Endothelial cell of umbilical vein (primary cell): ENCODE measurements around the gene SCLY. TPM values are rescaled to one million over a fixed set of nuclear protein-coding genes. Genes with fewer than 3 reads are reported as not detected.

Source experiments
- BruUV-seq: library from RNA; stranded (reverse); fragments of 400-500 nt; replicated peaks from 2 replicates; lab custom pipeline; 2021; lab: Mats Ljungman, UMichigan
- CTCF ChIA-PET: fragments of 300-600, 350-600 bp; sonication (Branson Sonifier 250); formaldehyde crosslinking; loops from one replicate; lab custom pipeline; 2021; ENCODE audit warnings: antibody characterized with exemption, inconsistent platforms; lab: Charles Lee
- POLR2A ChIA-PET: fragments of 300-600, 350-600 bp; sonication (Branson Sonifier 250); formaldehyde crosslinking; loops from one replicate; lab custom pipeline; 2021; ENCODE audit warnings: antibody characterized with exemption, inconsistent platforms; lab: Charles Lee
- DNase-seq: peaks from one replicate; pipeline ENCODE4 v3.0.0-alpha.2; 2011; ENCODE audit warnings: low read depth, low spot score
- FAIRE-seq: peaks from 2 replicates; lab custom pipeline; 2011; peaks lifted over from hg19 to GRCh38; lab: Jason Lieb, UNC
- H2AFZ ChIP-seq: 2 replicates; pipeline ENCODE4 v1.6.0; 2012; ENCODE audit warnings: low read depth, low read length, control low read depth, inconsistent platforms
- H3K27ac ChIP-seq: 2 replicates; pipeline ENCODE4 v1.5.1; 2011; ENCODE audit warnings: low read depth, mild to moderate bottlenecking, control low read depth, low read length, moderate library complexity; ENCODE audit not compliant: insufficient read depth
- H3K27me3 ChIP-seq, 2 experiments: 2 replicates each; pipeline versions ENCODE4 v1.6.0 to v1.6.1; 2011; ENCODE audit warnings: low read length in 2 of 2, mixed read lengths in 1 of 2; ENCODE audit not compliant: control insufficient read depth in 2 of 2, insufficient read depth in 2 of 2
- H3K36me3 ChIP-seq, 2 experiments: 2 replicates in 1 of 2; 3 replicates in 1 of 2; pipeline ENCODE4 v1.5.1; 2011; ENCODE audit warnings: low read length in 2 of 2, mild to moderate bottlenecking in 1 of 2, moderate library complexity in 1 of 2; ENCODE audit not compliant: control insufficient read depth in 2 of 2, insufficient read depth in 2 of 2; ENCODE audit errors: extremely low read depth in 1 of 2
- H3K4me1 ChIP-seq: 3 replicates; pipeline ENCODE4 v1.5.1; 2011; ENCODE audit warnings: mild to moderate bottlenecking, low read length; ENCODE audit not compliant: control insufficient read depth, insufficient read depth; ENCODE audit errors: extremely low read depth
- H3K4me2 ChIP-seq: 2 replicates; pipeline ENCODE4 v1.6.1; 2011; ENCODE audit warnings: low read length, control low read depth, mixed read lengths; ENCODE audit not compliant: insufficient read depth
- H3K4me3 ChIP-seq, 3 experiments: fragments of 200-600 bp in 1 of 3; sonication (generic), shearing (Covaris generic) in 1 of 3; replicated peaks in 1 of 3; 2 replicates each; pipeline ENCODE4 v1.5.1; 2011 to 2016; ENCODE audit warnings: control low read depth in 3 of 3, low read length in 3 of 3, mild to moderate bottlenecking in 2 of 3, inconsistent platforms in 1 of 3, low read depth in 1 of 3, moderate library complexity in 1 of 3; ENCODE audit not compliant: insufficient read depth in 1 of 3
- H3K79me2 ChIP-seq: 2 replicates; pipeline ENCODE4 v1.6.0; 2012; ENCODE audit warnings: low read length, inconsistent platforms; ENCODE audit not compliant: control insufficient read depth, insufficient read depth
- H3K9ac ChIP-seq: replicated peaks from 2 replicates; pipeline ENCODE3; 2011; ENCODE audit warnings: low read length, control low read depth; ENCODE audit not compliant: insufficient read depth; ENCODE audit errors: extremely low read depth
- H3K9me1 ChIP-seq: replicated peaks from 3 replicates; pipeline ENCODE4 v1.6.0; 2011; ENCODE audit warnings: mild to moderate bottlenecking, low read length; ENCODE audit not compliant: control insufficient read depth, insufficient read depth; ENCODE audit errors: extremely low read depth
- H3K9me3 ChIP-seq: replicated peaks from 2 replicates; pipeline ENCODE4 v1.5.1; 2012; ENCODE audit warnings: low read length, inconsistent platforms; ENCODE audit not compliant: control insufficient read depth, insufficient read depth
- H4K20me1 ChIP-seq: replicated peaks from 2 replicates; pipeline ENCODE3; 2011; ENCODE audit warnings: mild to moderate bottlenecking, low read length; ENCODE audit not compliant: control insufficient read depth, insufficient read depth; ENCODE audit errors: extremely low read depth
- EZH2 ChIP-seq: IDR thresholded peaks from 2 replicates; pipeline ENCODE4 v1.6.1; 2012; ENCODE audit warnings: borderline replicate concordance, low read depth, mild to moderate bottlenecking, moderate library complexity, low read length, inconsistent platforms; ENCODE audit not compliant: severe bottlenecking
- FOS ChIP-seq: IDR thresholded peaks from 2 replicates; pipeline ENCODE4 v1.6.1; 2011; ENCODE audit warnings: mild to moderate bottlenecking, low read length, moderate library complexity, borderline replicate concordance; ENCODE audit not compliant: insufficient read depth
- GATA2 ChIP-seq: IDR thresholded peaks from 2 replicates; pipeline ENCODE4 v1.7.0; 2011; ENCODE audit warnings: low read depth, mild to moderate bottlenecking, moderate library complexity, mixed read lengths, low read length; ENCODE audit not compliant: insufficient read length, insufficient read depth
- JUN ChIP-seq: IDR thresholded peaks from 2 replicates; pipeline ENCODE4 v1.6.1; 2011; ENCODE audit warnings: borderline replicate concordance, low read depth; ENCODE audit not compliant: insufficient read length, insufficient read depth
- MYC ChIP-seq: IDR thresholded peaks from one replicate; pipeline ENCODE4 v1.6.1; 2011; ENCODE audit warnings: mild to moderate bottlenecking, low read depth, low read length
- POLR2A ChIP-seq: IDR thresholded peaks from 2 replicates; pipeline ENCODE4 v1.6.1; 2012; ENCODE audit warnings: low read depth, mild to moderate bottlenecking, control low read depth, low read length
- POLR2AphosphoS5 ChIP-seq: IDR thresholded peaks from 2 replicates; pipeline ENCODE4 v1.6.1; 2012; ENCODE audit warnings: low read depth, mild to moderate bottlenecking, control low read depth, low read length, moderate library complexity; ENCODE audit not compliant: insufficient read depth
- dilution Hi-C: fragments of 300-500 bp; cut with MboI; formaldehyde crosslinking; loops from one replicate; pipeline ENCODE4 v1.15.0; 2019; ENCODE audit warnings: low sequenced_read_pairs; ENCODE audit not compliant: extremely low pct_ligation_motif_present
- intact Hi-C: fragments of 100-400 bp; cut with micrococcal nuclease; formaldehyde crosslinking; loops from one replicate; pipeline ENCODE4 v1.10.0; 2022
- polyA plus RNA-seq, 4 experiments: library from polyadenylated mRNA; depleted of rRNA in 3 of 4; stranded (reverse) in 3 of 4; unstranded in 1 of 4; fragments of >200 nt; gene quantifications; 2 replicates each; pipeline versions ENCODE4 v1.2.1 to v1.2.3, GENCODE V29; 2011 to 2012; ENCODE audit warnings: missing spikeins in 1 of 4
- total RNA-seq: library from RNA; stranded (reverse); gene quantifications from 2 replicates; pipeline ENCODE4 v1.2.3, GENCODE V29; 2021
- TF ChIP-seq, protein P1 (sequence below): IDR thresholded peaks from 2 replicates; pipeline ENCODE4 v1.6.1; 2011; ENCODE audit not compliant: insufficient read depth, insufficient read length
- TF ChIP-seq, protein P2 (sequence below), 2 donors: IDR thresholded peaks; 1 replicate in 1 of 2; 2 replicates in 1 of 2; pipeline ENCODE4 v1.5.1; 2011; ENCODE audit warnings: low read length in 2 of 2, mild to moderate bottlenecking in 2 of 2, moderate library complexity in 2 of 2, control low read depth in 1 of 2, inconsistent platforms in 1 of 2, low read depth in 1 of 2; ENCODE audit not compliant: insufficient read depth in 1 of 2; ENCODE audit errors: extremely low read depth in 1 of 2

SCLY gene
- total and polyA plus RNA-seq, 2 donors (not counting 3 experiments of a cell fraction or from before 2014, with no cell fraction given) = 22.6 to 32.7 TPM

DNA sequence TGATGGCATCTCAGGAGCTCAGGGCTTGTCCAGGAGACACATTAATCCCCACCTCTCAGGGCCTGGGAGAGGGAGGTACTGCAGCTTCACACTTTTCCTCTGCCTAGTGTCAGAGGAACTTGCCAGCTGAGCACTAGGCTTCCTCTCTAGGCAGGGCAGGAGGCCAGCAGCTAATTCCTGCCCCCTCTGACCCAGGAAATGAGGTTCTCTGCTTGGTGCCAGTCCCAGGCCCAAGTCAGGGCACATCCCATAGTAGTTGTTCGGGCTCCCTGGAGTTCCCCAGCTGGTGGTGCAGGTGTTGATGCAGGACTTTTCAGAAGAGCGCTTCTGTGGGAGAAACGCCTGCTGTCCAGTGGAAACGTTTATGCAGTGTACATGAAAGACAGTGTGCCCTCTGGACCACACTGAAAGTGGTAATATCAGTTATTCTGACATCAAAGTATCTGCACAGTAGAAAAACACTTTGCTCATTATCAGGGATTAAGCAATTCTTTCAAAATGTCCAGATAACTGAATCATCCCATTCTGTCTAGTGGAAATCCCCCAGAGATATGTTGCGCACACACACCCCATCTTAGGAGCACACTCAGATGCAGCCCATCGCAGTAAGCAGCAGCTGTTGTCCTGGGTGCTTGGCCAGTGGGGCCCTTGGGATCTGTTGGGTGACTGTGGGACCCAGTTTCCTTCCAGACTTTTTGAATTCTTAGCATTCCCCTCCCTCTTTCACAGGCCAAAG, 17.8 kb upstream of the SCLY start:
- Histone ChIP-seq H3K9ac (no peak overlapping the region), H3K4me1 (no peaks in the 10 kb centered on the region), H3K4me2 (no peak overlapping the region), H2AFZ (no peak overlapping the region), H3K36me3 (peaks cover 0 to 17% of the 10 kb centered on the region in 2 experiments), H3K4me3 (no peak overlapping the region), H4K20me1 (no peaks in the 10 kb centered on the region), H3K9me3 (no peaks in the 10 kb centered on the region), H3K27ac (no peak overlapping the region), H3K27me3 (no peaks in the 10 kb centered on the region), H3K9me1 (no peaks in the 10 kb centered on the region), H3K79me2 (no peaks in the 10 kb centered on the region)
- ChIA-PET POLR2A (no interaction called here), CTCF (interaction anchor here (0.9 kb wide), 1 partner anchor 220 kb away, joined by 3 read pairs; no protein-coding TSS in a partner anchor)
- no TSS peak for BruUV-seq
- intact Hi-C loops = no loop called here
- DNase-seq (peak; percentile 20), FAIRE-seq (no peak)
- TF ChIP-seq, protein P1, sequence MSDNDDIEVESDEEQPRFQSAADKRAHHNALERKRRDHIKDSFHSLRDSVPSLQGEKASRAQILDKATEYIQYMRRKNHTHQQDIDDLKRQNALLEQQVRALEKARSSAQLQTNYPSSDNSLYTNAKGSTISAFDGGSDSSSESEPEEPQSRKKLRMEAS = no peak
- TF ChIP-seq GATA2 (no peak), EZH2 (no peak), MYC (no peak), POLR2A (no peak), FOS (no peak), POLR2AphosphoS5 (no peak), JUN (no peak)
- TF ChIP-seq, protein P2, sequence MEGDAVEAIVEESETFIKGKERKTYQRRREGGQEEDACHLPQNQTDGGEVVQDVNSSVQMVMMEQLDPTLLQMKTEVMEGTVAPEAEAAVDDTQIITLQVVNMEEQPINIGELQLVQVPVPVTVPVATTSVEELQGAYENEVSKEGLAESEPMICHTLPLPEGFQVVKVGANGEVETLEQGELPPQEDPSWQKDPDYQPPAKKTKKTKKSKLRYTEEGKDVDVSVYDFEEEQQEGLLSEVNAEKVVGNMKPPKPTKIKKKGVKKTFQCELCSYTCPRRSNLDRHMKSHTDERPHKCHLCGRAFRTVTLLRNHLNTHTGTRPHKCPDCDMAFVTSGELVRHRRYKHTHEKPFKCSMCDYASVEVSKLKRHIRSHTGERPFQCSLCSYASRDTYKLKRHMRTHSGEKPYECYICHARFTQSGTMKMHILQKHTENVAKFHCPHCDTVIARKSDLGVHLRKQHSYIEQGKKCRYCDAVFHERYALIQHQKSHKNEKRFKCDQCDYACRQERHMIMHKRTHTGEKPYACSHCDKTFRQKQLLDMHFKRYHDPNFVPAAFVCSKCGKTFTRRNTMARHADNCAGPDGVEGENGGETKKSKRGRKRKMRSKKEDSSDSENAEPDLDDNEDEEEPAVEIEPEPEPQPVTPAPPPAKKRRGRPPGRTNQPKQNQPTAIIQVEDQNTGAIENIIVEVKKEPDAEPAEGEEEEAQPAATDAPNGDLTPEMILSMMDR (IDR thresholded peaks at IDR 0.05; ENCODE audit: extremely low read depth in 1 of 2, insufficient read depth in 1 of 2, low read depth in 1 of 2, low read length in 2 of 2) = no peak
- dilution Hi-C loops = no loop called here
